GM19455 (cell line): ENCODE data around the gene CSRNP2.
A peak's percentile ranks its signal among the peaks of the same experiment; 100 is the strongest.
"Not testable (repeated sequence)": the region's sequence is repeated elsewhere in the genome, so short reads cannot be mapped to it uniquely, and the experiment has no call there.

Source experiments
- ATAC-seq: cut with Tn5 transposase; IDR thresholded peaks from one replicate; pipeline ENCODE4 v1.9.1; 2021; ENCODE audit not compliant: unreplicated experiment

CSRNP2 gene

DNA sequence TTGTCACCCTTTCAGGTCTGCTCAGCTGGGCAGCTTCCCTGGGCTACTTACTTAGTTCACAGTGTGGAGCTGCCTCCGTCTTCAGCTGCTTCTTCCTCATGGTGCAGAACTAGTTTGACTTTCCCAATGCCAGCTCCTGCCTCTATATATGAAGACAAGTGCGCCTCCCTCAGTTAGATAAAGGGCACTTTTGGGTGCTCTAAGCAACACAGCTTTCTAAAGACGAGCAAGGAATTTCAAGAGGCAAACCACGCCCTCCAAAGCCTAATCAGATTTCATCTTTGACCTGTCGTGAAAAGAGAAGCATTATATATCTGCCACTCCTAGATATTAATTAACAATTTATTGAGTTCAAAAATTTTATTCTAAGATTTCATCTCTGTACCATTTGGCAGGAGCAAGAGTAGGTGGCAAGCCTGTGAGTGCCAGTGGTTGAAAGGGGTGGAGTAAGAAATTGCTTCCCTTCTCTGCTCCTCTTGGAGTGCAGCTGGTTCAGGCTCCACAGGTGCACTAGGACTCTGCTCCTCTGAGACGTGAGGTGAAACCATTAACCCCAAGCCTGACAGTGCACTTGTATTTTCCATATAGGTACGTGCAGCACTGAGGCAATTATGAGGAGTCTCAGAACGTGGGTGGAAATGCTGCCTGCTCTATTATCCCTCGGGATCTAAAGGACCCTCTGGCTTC is 55.1 kb downstream of the CSRNP2 start:
- ATAC-seq: no peak

- ATAC-seq: no peak
These were observed 56.0 kb downstream of the CSRNP2 start for GRCh38 chr12:51027342-51027835.

- peak; percentile 88 for ATAC-seq
These were observed 57.4 kb downstream of the CSRNP2 start, which contains the start of gene SLC11A2 for GRCh38 chr12:51025836-51026638. Gene SLC11A2, minus strand, starts transcription at chr12:51026384. Its CDS starts 15,656 bp downstream, at chr12:51010728.

DNA sequence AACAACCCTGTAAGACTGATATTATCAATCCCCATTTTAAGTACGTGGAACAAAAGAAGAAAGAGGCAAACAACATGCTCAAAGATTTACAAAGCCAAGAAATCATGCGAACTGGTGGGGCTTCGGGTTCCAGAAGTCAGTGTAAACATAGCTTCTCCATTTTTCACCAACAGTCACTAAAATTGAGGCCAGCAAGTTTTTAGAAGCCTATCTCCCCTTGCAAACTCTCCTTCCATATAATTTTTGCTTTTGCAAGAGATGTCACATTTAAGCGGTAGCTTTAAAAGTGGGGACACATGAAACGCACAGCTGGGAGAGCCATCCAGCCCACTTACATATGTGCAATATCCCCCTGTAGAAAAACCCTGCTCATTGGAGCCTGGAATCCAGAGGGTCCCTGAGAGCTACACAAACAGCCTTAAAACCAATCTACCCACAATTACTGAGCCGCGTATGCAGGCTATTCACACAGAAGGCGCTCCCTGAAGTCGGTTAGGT is 58.0 kb downstream of the CSRNP2 start:
- no peak for ATAC-seq

- no peak for ATAC-seq
These were observed 59.6 kb downstream of the CSRNP2 start for GRCh38 chr12:51023625-51024382.

GRCh38 chr12:51021694-51022093 is 61.7 kb downstream of the CSRNP2 start:
- ATAC-seq: no peak

- no peak for ATAC-seq
These were observed 62.8 kb downstream of the CSRNP2 start for GRCh38 chr12:51020448-51021182.

DNA sequence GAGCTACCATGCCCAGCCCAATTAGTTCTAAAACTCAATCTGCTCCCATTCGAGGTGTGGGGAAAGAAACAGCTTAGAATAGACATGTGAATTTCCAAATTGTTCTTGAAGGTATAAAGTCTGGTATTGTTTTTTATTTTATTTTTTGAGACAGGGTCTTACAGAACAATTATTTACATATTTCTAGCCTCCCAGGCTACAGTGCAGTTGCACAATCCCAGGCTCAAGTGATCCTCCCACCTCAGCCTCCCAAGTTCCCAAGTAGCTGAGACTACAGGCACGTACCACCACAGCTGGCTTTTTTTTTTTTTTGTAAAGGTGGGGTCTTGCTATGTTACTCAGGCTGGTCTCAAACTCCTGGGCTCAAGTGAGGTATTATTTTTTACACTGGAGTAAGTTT is 63.5 kb downstream of the CSRNP2 start:
- ATAC-seq: no peak

GRCh38 chr12:51018956-51019355 is 64.4 kb downstream of the CSRNP2 start:
- no peak for ATAC-seq

GRCh38 chr12:51017452-51017851 is 65.9 kb downstream of the CSRNP2 start:
- ATAC-seq: no peak

- ATAC-seq: not testable (repeated sequence)
These were observed 68.9 kb downstream of the CSRNP2 start for GRCh38 chr12:51014467-51014866.

GRCh38 chr12:51013441-51013840 is 70.0 kb downstream of the CSRNP2 start:
- no peak for ATAC-seq

GRCh38 chr12:51012570-51013236 is 70.7 kb downstream of the CSRNP2 start:
- no peak for ATAC-seq

DNA sequence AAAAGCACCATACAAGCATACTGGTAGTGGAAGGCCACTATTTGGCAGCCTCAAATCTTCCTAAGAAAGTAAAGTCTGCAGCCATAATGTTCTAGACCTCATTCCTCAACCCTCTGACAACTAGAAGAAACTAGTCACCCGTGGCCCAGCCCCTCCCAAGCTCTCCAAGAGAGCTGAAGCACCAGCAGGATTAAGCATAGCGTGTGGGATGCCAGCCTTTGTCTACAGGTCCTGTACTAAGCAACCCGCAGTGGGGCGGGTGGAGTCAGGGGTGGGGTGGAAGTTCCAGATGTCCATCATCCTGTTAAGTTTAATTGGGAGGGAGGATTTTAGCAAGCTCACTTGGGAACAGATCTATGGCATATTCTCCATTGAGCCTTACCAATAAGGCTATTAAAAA is 71.4 kb downstream of the CSRNP2 start:
- no peak for ATAC-seq
